ENCODE data around the gene ZFP69B. TPM values are rescaled to one million over a fixed set of nuclear protein-coding genes. Genes with fewer than 3 reads are reported as not detected.

ZFP69B gene
- total and polyA plus RNA-seq, 2 of the 8 experiments (the other 6 are each of a cell fraction or from before 2014, with no cell fraction given): 1.7 to 8.2 TPM

GRCh38 chr1:40508375-40509341 is 58.4 kb downstream of the ZFP69B start, which contains the start of gene EXO5 (continued):
- TF ChIP-seq CTCF (IDR thresholded peaks at IDR 0.05; ENCODE audit: control extremely low read depth in 1 of 3, insufficient read depth in 1 of 3, low read depth in 1 of 3, low read length in 3 of 3): no peak
- TF ChIP-seq RNF2 (IDR thresholded peaks at IDR 0.05; ENCODE audit: borderline replicate concordance, low read depth, low read length, missing control alignments, poor library complexity, severe bottlenecking): no peak
- TF ChIP-seq, protein P1, sequence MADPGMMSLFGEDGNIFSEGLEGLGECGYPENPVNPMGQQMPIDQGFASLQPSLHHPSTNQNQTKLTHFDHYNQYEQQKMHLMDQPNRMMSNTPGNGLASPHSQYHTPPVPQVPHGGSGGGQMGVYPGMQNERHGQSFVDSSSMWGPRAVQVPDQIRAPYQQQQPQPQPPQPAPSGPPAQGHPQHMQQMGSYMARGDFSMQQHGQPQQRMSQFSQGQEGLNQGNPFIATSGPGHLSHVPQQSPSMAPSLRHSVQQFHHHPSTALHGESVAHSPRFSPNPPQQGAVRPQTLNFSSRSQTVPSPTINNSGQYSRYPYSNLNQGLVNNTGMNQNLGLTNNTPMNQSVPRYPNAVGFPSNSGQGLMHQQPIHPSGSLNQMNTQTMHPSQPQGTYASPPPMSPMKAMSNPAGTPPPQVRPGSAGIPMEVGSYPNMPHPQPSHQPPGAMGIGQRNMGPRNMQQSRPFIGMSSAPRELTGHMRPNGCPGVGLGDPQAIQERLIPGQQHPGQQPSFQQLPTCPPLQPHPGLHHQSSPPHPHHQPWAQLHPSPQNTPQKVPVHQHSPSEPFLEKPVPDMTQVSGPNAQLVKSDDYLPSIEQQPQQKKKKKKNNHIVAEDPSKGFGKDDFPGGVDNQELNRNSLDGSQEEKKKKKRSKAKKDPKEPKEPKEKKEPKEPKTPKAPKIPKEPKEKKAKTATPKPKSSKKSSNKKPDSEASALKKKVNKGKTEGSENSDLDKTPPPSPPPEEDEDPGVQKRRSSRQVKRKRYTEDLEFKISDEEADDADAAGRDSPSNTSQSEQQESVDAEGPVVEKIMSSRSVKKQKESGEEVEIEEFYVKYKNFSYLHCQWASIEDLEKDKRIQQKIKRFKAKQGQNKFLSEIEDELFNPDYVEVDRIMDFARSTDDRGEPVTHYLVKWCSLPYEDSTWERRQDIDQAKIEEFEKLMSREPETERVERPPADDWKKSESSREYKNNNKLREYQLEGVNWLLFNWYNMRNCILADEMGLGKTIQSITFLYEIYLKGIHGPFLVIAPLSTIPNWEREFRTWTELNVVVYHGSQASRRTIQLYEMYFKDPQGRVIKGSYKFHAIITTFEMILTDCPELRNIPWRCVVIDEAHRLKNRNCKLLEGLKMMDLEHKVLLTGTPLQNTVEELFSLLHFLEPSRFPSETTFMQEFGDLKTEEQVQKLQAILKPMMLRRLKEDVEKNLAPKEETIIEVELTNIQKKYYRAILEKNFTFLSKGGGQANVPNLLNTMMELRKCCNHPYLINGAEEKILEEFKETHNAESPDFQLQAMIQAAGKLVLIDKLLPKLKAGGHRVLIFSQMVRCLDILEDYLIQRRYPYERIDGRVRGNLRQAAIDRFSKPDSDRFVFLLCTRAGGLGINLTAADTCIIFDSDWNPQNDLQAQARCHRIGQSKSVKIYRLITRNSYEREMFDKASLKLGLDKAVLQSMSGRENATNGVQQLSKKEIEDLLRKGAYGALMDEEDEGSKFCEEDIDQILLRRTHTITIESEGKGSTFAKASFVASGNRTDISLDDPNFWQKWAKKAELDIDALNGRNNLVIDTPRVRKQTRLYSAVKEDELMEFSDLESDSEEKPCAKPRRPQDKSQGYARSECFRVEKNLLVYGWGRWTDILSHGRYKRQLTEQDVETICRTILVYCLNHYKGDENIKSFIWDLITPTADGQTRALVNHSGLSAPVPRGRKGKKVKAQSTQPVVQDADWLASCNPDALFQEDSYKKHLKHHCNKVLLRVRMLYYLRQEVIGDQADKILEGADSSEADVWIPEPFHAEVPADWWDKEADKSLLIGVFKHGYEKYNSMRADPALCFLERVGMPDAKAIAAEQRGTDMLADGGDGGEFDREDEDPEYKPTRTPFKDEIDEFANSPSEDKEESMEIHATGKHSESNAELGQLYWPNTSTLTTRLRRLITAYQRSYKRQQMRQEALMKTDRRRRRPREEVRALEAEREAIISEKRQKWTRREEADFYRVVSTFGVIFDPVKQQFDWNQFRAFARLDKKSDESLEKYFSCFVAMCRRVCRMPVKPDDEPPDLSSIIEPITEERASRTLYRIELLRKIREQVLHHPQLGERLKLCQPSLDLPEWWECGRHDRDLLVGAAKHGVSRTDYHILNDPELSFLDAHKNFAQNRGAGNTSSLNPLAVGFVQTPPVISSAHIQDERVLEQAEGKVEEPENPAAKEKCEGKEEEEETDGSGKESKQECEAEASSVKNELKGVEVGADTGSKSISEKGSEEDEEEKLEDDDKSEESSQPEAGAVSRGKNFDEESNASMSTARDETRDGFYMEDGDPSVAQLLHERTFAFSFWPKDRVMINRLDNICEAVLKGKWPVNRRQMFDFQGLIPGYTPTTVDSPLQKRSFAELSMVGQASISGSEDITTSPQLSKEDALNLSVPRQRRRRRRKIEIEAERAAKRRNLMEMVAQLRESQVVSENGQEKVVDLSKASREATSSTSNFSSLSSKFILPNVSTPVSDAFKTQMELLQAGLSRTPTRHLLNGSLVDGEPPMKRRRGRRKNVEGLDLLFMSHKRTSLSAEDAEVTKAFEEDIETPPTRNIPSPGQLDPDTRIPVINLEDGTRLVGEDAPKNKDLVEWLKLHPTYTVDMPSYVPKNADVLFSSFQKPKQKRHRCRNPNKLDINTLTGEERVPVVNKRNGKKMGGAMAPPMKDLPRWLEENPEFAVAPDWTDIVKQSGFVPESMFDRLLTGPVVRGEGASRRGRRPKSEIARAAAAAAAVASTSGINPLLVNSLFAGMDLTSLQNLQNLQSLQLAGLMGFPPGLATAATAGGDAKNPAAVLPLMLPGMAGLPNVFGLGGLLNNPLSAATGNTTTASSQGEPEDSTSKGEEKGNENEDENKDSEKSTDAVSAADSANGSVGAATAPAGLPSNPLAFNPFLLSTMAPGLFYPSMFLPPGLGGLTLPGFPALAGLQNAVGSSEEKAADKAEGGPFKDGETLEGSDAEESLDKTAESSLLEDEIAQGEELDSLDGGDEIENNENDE (IDR thresholded peaks at IDR 0.05; ENCODE audit: insufficient replicate concordance, low read length): no peak
- no peak for TF ChIP-seq NANOG (IDR thresholded peaks at IDR 0.05; ENCODE audit: insufficient read depth, low read depth, low read length, poor library complexity, severe bottlenecking)
- no peak for TF ChIP-seq CREB1 (IDR thresholded peaks at IDR 0.05)
- TF ChIP-seq POU5F1 (IDR thresholded peaks at IDR 0.05; ENCODE audit: low read depth, low read length): no peak
